ENCODE measurements around the gene GPR18.
A peak's percentile ranks its signal among the peaks of the same experiment; 100 is the strongest.
"Not testable (repeated sequence)": the region's sequence is repeated elsewhere in the genome, so short reads cannot be mapped to it uniquely, and the experiment has no call there.

Gene GPR18

DNA sequence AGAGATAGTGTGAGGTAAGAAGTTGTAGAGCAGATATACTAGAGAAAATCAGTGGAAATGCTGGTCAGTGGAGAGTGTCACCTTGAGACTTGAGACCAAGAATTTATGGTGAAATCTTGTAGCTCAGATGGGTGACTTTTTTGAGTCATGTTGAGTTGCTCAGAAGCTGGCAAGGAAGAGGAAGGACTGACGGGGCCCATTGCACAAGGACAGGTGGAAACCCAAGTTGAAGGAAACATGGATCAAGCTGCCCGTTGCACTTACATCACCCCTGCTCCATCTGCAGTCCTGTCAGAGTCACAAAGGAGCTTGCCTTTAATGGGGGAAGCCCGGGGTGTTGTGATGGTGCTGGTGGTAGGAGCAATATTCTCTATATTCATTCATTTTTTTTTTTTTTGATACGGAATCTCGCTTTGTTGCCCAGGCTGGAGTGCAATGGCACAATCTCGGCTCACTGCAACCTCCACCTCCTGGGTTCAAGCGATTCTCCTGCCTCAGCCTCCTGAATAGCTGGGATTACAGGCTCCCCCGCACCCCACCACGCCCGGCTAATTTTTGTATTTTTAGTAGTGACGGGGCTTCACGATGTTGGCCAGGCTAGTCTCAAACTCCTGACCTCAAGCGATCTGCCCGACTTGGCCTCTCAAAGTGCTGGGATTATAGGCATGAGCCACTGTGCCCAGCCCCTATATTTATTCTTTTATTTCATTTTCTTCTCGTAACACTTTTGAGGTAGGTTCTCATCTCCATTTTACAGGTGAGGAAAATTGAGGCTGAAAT lies 30.1 kb downstream of the GPR18 start:
- no peak for DNase-seq

DNA sequence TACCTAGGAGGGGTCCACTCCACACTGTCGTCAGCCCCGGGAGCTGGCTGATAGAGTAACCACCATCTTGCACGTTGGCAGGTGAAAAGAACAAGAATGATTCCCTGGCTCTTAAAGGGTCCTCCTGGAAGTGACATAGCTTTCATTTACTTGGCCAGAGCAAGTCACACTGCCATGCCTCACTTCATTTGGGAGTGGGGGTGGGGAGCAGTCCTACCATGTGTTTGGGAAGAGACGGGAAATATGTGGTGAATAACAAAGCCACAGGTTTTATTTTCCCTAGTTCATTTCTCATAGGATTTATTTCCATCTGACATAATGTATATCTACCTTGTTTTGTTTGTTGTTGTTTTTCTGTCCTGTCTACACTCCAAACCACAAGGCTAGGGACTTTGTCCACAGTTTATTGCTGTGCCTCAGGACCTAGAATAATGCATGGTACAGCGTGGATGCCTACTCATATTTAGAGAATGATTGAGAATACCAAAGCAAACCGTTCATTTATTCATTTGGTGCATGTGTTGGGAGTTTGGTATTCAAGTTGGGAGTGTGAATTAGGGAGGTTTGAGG lies 30.8 kb downstream of the GPR18 start:
- no peak for DNase-seq

DNA sequence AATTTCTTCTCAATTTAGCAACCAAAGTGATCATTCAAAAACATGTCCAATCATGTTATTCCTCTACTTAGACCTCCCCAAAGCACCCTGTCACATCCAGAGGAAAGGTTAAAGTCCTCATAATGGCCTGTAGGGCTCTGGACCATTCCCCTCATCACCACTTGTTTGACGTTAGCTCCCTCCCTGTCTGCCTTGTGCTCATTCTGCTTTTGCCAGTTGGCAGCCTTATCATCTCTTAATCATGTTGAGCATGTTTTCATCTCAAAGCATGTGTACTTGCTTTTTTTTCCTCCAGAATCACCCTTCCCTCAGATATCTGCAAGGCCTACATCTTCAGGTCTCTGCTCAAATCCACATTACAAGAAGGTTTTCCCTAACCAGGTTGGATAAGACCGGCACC lies 31.7 kb downstream of the GPR18 start:
- DNase-seq: no peak

DNA sequence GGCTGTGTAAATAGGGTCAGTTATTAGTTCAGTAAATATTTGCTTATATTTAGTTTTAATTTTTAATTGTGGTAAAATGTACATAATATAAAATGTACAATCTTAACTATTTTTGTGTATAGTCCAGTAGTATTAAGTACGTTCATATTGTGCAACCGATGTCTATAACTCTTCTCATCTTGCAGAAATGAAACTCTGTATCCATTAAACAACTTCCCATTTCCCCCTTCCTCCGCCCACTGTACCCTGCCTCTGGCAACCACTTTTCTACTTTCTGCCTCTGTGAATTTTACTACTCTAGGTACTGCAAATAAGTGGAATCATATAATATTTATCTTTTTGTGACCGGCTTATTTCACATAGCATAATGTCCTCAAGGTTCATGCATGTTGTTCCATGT lies 33.1 kb downstream of the GPR18 start:
- DNase-seq: no peak

DNA sequence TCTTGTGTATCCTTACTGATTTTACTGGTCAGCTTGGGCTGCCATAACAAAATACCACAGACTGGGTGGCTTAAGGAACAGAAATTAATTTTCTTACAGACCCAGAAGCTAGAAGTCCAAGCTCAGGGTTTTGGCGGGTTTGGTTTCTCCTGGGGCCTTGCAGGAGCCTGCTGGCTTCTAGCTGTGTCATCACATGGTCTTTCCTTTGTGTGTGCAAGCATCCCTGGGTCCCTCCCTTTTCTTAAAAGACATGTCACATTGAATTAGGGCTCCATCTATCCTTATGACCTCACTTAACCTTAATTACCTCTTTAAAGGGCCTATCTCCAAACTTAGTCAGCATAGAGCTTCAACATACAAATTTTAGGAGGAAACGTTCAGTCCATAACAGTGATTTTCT lies 34.2 kb downstream of the GPR18 start:
- DNase-seq: no peak

DNA sequence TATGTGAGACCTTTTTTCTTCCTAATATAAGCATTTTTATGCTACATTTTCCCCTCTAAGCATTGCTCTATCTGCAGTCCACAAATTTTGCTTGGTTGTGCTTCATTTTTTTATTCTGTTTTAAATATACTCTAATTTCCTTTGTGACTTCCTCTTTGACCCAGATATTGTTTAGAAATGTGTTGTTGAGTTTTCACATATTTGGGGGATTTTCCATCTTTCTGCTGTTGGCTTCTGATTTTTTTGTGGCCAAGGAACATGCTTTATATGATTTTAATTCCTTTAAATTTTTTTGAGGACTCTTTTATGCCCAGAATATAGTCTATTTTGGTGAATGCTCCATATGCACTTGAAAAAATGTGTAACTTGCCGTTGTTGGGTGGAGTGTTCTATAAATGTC lies 34.6 kb downstream of the GPR18 start:
- no peak for DNase-seq

DNA sequence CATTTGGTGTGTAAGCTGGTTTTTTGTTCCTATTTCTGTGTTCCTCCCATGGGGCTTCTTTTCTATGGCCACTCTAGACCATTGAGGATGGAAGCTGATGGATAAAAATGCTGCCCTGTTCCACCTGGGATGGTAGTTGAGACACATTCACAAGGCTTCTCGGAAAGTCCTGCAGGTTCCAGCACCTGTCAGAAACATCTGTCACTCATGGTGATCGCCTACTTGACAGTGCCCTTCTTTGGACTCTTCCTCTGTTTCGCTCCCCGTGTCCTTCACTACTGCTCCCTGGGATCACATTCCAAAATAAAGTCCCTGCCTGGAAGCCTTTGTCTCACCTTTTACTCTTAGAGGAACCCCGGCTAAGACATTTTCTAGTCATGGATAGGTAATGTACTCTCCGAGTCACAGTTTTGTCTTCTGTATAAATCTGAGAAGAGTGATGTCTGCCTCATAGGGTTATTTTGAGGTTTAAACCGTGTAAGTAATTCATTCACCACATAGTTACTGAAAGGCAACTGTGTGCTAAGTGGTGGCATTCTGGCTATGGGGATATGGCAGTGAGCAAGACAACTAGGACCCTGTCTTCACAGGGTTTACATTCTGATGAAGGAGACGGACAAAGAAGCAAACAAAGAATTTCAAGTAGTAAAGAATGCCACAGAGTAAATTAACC lies 36.5 kb downstream of the GPR18 start:
- no peak for DNase-seq

DNA sequence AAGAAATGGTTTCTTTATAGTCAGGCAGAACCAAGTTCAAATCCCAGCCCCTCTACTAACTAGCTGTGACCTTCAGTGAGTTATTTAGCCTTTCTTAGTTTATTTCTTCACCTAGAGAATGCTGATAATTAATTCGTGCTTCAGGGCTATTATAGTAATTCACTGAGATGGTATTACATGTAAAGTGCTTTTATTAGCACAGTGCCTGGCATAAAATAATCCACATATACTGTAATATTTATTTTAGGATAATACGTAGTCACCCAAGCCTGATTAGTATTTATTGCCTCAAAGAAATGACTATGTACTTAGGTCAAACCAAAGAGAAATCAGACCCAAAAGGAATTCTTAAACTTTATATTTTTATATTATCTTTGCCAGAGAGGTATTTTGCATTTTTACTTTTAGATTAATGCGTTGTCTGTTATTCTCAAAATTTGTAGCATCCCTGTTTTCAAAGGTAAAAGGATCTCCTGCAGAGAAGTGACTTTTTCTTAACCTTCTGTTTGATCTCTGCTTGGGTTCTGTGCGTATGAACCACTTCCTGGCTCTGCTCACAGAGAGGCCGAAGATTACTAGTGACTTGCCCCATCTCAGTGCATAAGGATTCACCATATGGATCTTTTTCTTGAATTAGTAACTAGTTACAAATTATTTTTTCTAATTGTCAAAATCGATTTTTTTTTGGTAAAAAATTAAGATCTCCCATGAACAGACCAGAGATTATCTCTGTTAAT lies 37.8 kb downstream of the GPR18 start:
- peak; percentile 57 for DNase-seq

DNA sequence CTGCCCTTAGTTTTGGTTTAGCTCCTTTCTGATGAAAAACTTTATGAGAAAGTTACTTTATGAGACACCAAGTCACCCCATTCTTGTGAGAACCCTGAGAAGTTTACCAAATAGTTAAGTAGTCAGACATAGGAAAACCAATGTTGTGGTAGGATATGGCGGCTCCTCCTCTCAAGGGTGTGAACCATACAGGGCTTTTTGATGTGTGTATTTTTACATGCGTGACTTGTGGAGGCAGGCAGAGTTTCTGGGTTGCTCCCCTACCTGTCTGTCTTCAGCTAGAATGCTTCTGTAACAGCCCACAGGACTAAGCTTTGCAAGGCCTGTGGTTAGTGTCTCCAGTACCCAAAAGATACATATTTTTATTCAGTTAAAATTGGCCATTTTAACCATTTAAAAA lies 39.2 kb downstream of the GPR18 start:
- DNase-seq: peak; percentile 78

DNA sequence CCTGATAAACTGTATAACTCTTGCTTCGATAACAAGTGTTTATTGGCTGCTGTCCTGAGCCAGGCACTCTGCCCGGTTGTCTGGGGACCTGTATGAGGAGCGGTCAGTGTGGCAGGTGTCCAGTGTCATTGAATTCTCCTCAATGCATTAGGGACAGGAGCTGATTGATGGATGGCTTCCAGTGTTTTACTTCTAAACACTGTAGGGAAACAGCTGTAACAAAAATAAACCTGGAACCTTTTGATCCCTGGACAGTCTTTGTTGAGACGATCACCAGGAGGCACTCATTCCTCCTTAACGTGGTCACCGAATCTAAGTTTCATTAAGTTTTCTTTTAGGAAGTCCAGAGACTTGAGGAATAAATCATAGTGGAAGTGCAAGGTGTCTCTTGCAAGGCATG lies 39.6 kb downstream of the GPR18 start:
- DNase-seq: no peak

DNA sequence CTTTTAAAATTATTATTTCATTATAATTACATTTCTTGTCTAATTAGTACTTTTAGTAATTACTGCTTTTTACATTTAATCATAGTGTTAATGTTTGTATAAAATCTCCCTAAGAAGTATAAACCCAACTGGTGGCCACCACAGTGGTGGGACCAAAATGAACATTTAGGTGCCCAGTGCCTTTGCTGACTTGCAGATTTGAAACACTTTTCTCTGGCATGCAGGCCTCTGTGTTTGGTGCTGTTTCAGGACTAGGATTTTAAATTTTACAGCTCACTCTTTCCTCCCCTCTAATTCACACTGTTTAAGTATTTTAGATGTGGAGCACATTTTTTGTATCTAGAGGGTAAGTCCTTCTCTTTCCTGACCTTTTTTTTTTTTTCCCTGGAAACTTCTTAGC lies 40.1 kb downstream of the GPR18 start:
- DNase-seq: no peak

DNA sequence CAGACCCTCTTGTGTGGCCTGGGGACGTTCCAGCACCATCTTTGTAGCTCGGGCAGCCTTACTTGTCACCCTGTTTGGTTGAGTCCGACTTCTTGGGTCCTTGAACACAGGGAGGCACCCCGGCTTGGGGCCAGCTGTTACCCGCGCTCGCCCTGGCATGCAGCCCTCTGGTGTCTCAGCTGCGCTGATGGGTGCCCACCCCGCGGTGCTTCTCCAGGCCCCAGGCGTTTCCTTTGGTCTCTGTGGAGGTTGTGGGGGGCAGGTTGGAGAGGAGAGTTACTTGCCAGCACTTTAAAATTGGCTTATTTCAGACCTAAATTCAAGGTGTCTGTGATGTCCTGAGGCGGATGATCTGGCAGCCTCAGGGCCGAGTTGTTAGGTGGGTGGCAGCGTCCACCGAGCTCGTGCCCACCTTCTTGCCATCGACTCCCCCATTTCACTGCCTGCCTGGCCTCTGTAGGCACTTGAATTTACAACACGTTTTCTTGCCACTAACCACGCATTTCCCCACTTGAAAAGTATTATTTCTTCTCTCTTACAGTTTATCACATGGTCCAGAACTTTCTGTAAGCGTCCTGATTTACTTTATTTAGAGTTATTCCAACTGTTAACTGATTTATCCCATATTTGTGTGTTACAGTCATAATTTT lies 40.6 kb downstream of the GPR18 start:
- peak; percentile 41 for DNase-seq

DNA sequence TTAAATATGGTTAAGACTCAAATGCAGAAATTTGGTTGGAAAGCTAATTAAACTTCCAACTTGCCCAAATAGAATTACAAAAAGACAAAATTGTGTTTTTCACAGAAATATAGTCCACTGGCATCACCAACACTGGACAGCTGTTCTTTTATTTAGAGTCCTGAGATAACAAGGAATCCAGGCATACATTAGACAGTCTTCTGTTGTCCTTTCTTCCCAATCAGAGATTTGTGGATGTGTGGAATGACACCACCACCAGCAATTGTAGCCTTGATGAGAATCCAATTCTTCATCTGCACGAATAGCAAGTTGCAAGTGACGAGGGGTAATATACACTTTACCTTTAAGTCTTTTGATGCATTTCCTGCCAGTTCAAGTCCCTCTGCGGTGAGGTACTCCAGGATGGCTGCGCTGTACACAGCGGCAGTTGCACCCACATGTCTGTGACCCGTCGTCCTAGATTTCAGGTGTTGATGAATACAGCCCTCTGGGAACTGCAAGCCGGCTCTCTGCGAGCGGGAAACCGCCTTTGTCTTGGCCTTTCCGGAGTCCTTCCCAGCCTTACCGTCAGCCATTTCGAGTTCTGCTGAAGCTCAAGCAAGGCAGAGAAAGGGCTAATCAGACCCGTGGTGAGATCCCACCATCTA lies 42.9 kb downstream of the GPR18 start:
- peak; percentile 78 for DNase-seq

DNA sequence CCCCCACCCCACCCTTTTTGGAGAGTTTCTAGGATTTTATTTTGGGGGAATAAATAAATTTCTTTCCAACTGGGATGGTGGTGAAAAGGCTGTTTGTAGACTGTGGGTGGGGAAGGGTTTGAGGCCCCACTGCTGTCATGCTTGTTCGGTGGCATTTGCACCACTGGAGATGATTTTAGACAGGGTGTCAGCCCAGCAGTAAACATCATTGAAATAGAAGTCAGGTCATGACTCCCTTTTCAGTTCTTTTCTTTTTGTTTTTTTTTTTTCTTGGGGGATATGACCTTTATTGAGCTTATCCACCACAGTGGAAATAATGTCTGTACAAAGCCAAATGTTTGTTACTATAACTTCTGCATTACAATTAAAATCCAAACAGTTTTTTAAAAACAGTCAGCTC lies 43.4 kb downstream of the GPR18 start:
- DNase-seq: no peak

DNA sequence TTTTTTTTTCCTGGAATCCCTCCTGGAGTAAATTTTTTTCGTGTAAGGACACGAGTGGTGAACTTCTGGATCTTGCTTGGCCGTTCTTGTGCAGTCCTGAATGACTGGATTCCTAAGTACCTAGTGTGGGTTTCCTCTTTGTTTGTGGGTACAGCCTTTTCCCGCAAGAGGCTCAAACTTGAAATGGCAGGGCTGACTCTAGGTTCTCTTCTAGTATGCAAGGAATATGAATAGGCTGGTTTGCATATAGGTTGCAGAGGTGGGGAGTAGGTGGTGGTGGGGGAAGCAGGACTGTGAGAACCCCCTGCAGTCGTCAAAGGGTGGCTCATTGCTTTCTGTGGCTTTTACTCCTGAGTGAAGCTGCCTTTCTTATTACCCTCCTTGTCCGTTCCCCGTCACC lies 43.9 kb downstream of the GPR18 start:
- DNase-seq: peak; percentile 53

DNA sequence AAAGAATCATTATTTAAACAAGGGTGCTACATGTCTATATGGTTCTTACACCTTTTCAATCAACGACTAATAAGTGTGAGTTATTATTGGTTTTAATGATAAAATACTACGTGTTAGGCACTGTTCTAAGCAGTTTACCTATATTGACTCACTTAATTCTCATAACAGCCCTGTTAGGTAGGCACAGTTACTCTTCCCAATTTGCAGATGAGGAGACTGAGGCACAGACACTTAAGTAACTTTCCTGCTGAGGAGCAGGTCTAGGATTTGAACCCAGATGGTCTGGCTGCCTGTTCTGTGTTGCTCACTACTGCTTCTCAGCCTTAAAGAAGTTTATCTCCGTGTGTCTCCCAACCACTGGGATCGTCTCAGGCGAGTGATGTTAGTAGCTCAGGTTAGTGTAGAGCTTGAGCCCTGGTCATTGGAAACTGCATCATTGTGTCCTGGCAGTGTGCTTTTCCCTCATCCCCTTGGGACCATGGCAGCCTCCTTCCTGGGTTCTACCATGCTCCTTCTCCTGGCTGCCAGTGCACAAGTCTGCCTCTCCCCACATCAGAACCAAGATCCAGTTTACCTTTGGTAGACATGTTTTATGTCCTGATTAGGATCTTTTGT lies 46.7 kb downstream of the GPR18 start:
- DNase-seq: no peak

DNA sequence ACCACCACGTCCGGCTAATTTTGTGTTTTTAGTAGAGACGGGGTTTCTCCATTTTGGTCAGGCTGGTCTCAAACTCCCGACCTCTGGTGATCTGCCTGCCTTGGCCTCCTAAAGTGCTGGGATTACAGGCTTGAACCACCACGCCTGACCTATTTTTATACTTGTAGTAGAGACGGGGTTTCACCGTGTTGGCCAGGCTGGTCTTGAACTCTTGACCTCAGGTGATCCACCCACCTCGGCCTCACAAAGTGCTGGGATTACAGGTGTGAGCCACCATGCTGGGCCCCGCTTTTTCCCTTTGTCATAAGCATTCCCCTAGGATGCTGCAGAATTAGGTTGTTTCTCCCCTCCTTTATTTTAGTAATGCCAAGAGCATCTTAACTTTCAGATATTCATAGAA lies 47.6 kb downstream of the GPR18 start:
- not testable (repeated sequence) for DNase-seq

DNA sequence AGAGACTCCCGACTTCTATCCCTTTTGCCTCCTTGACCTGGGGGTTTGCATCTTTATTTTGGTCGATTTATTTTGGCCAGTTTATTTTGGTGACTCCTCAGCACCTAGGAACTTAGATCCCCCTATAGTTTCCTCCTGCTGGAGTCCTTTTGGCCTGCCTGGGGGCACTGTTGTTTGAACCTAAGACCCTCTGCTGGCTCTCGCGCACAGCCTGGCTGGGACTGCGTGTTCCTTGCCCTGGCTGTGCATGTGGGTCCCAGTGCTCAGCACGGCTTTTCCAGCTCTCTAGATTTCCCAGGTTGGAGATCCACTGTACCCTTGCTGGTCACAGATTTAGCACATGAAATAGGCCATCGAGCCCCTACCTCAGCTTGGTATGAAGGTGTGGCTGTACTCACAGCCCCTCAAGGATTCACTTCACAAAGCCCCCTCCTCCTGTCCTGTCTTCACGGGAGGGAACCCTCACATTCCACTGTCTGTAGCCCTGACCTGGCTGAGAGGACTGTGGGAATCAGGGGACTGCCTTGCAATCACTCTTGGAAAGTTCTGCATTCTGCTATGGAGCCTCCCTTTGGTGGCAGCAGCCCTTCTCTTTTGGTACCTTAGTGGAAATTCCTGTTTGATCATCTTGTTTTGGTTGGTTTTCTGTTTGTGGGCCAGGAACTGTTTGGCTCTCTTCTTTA lies 49.2 kb downstream of the GPR18 start:
- no peak for DNase-seq

DNA sequence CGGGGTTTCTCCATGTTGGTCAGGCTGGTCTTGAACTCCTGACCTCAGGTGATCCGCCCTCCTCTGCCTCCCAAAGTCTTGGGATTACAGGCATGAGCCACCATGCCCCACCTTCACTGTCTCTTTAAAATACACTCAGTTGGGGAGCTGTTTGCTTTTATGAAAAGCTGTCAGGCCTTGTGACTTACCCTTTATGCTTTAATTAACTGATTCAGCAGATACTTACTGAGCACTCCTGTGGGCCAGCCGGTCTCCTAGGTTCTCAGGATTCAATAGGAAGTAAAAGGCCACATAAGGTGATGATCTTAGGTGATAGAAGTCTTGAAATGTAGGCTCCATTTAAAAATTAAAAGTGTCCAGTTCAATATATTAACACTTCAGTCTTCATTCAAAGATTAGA lies 50.0 kb downstream of the GPR18 start:
- no peak for DNase-seq

DNA sequence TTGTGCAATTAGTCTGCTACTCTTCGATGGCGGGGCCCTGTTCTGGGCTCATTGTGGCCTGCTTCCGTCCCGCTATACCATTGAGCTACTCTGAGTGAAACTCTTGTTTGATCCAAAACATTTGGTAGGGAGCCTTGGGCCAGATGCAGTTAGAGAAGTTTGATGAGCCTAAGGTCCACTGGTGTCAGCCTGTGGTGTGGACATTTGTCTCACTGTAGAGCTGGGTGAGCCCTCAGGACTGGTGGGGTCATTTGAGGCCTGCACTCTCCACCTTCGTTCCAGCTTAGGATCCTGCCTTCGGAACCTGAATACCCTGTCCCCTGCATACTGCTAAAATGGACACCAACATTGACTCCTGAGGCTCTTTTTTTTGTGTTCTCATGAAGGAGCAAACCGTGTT lies 50.7 kb downstream of the GPR18 start:
- DNase-seq: no peak

DNA sequence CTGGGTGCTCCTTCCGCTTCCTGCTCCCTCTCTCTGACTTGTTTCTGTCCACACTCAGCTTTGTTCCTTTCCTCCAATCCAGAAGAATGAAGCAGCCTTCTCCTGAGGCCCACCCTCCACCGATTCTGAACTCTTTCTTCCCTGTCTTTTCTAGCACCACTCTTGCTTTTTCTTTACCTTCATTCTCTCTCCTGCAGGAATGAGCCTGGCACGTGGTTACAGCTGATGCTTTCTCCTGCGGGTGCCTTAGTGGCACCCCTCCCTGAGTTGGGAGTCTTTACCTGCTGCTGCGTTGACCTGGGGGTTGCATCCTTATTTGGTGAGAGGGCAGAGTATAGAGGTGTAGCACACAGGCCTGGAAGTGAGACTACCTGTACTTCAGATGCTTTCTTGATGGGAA lies 51.3 kb downstream of the GPR18 start:
- no peak for DNase-seq

DNA sequence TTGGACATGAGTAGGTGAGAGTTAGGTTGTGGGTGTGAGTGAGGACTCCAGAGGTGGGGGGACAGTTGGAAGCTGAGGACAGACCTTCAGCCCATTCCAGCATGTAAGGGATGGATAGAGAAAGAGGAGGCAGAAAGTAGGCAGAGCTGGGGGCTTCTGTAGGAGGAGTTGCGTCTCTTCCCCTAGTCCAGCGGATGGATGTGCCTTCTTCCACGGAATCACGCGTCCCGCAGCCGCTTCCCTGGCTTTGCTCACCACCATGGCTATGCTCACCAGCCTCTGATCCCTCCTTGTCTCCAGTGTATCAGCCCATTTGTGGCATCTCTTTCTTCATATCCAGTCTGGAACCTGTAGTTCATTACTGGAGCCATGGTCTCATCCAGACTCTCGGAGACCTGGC lies 52.0 kb downstream of the GPR18 start:
- DNase-seq: no peak
